ENCODE data around the gene UPK1B.

Gene UPK1B

DNA sequence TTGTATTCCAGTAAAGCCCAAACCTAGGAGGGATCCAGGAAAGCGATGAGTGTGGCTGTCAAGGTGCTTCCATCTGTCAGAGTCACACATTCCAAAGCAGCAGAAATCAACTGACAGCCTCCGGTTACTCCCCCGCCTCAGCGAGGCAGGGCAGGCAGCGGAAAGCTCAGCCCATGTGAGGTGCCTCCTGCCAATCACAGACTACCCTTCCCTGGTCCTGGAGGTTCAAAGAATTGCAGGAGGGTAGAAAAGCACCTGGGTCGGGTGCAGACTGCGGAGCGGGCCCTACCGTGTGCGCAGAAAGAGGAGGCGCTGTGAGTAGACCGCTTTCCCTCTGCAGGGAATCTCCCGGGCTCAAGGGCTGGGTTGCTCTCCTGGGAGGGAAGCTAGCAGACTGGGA, at the start of gene UPK1B:
UPK1B (plus strand) TSS at position 274 of the 400 bp plus-strand sequence. CDS start 13,144 bp downstream, outside the sequence.
- TF ChIP-seq TAF1 (IDR thresholded peaks at IDR 0.05; ENCODE audit: low read depth) (no peak), EGR1 (IDR thresholded peaks at IDR 0.05) (no peak)

- TF ChIP-seq TCF12 (IDR thresholded peaks at IDR 0.05; ENCODE audit: low read depth) (no peak), RAD21 (IDR thresholded peaks at IDR 0.05; ENCODE audit: low read depth) (no peak), NFIC (IDR thresholded peaks at IDR 0.05) (no peak), TAF1 (IDR thresholded peaks at IDR 0.05; ENCODE audit: low read depth) (no peak)
Measured at GRCh38 chr3:119125342-119125741, 48.1 kb upstream of the UPK1B start.

- TF ChIP-seq, protein P1, sequence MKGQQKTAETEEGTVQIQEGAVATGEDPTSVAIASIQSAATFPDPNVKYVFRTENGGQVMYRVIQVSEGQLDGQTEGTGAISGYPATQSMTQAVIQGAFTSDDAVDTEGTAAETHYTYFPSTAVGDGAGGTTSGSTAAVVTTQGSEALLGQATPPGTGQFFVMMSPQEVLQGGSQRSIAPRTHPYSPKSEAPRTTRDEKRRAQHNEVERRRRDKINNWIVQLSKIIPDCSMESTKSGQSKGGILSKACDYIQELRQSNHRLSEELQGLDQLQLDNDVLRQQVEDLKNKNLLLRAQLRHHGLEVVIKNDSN (IDR thresholded peaks at IDR 0.05) = no peak
- TF ChIP-seq EGR1 (IDR thresholded peaks at IDR 0.05) (no peak), TEAD4 (IDR thresholded peaks at IDR 0.05) (no peak), ZBTB7A (IDR thresholded peaks at IDR 0.05; ENCODE audit: low read depth) (no peak), CREB1 (IDR thresholded peaks at IDR 0.05; ENCODE audit: low read depth) (no peak), NFIC (IDR thresholded peaks at IDR 0.05) (no peak)
Measured at GRCh38 chr3:119125742-119126504, 47.5 kb upstream of the UPK1B start.

DNA sequence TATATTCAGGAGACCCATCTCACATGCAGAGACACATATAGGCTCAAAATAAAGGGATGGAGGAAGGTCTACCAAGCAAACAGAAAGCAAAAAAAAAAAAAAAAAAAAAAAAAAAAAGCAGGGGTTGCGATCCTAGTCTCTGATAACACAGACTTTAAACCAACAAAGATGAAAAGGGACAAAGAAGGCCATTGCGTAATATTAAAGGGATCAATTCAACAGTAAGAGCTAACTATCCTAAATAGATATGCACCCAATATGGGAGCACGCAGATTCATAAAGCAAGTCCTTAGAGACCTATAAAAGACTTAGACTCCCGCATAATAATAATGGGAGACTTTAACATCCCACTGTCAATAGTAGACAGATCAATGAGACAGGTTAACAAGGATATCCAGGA, 41.1 kb upstream of the UPK1B start:
- peak; percentile 18; the same call in 1 of the 2 replicates for TF ChIP-seq CEBPB (IDR thresholded peaks at IDR 0.05)

DNA sequence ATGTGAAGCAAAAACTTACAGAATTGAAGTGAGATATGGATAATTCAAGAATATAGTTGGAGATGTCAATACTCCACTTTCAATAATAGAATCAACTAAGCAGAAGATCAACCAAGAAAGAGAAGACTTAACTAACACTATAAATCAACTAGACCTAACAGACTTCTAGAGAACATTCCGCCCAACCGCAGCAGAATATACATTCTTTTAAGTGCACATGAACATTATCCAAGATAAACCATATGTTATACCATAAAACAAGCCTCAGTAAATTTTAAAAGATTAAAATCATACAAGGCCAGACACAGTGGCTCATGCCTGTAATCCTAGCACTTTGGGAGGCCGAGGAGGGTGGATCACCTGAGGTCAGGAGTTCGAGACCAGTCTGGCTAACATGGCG, 32.9 kb upstream of the UPK1B start:
- TF ChIP-seq, protein P1 (IDR thresholded peaks at IDR 0.05) = no peak
- TF ChIP-seq, protein P2, sequence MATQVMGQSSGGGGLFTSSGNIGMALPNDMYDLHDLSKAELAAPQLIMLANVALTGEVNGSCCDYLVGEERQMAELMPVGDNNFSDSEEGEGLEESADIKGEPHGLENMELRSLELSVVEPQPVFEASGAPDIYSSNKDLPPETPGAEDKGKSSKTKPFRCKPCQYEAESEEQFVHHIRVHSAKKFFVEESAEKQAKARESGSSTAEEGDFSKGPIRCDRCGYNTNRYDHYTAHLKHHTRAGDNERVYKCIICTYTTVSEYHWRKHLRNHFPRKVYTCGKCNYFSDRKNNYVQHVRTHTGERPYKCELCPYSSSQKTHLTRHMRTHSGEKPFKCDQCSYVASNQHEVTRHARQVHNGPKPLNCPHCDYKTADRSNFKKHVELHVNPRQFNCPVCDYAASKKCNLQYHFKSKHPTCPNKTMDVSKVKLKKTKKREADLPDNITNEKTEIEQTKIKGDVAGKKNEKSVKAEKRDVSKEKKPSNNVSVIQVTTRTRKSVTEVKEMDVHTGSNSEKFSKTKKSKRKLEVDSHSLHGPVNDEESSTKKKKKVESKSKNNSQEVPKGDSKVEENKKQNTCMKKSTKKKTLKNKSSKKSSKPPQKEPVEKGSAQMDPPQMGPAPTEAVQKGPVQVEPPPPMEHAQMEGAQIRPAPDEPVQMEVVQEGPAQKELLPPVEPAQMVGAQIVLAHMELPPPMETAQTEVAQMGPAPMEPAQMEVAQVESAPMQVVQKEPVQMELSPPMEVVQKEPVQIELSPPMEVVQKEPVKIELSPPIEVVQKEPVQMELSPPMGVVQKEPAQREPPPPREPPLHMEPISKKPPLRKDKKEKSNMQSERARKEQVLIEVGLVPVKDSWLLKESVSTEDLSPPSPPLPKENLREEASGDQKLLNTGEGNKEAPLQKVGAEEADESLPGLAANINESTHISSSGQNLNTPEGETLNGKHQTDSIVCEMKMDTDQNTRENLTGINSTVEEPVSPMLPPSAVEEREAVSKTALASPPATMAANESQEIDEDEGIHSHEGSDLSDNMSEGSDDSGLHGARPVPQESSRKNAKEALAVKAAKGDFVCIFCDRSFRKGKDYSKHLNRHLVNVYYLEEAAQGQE (IDR thresholded peaks at IDR 0.05; ENCODE audit: low read depth) = no peak
- TF ChIP-seq YY1 (IDR thresholded peaks at IDR 0.05; ENCODE audit: low read depth) (no peak), TEAD4 (IDR thresholded peaks at IDR 0.05) (no peak), RAD21 (IDR thresholded peaks at IDR 0.05; ENCODE audit: low read depth) (no peak), CEBPB (IDR thresholded peaks at IDR 0.05) (no peak), TCF12 (IDR thresholded peaks at IDR 0.05; ENCODE audit: low read depth) (no peak), FOXM1 (IDR thresholded peaks at IDR 0.05; ENCODE audit: borderline replicate concordance, low read depth) (no peak), EGR1 (IDR thresholded peaks at IDR 0.05) (no peak), ZBTB7A (IDR thresholded peaks at IDR 0.05; ENCODE audit: low read depth) (no peak), TAF1 (IDR thresholded peaks at IDR 0.05; ENCODE audit: low read depth) (no peak), EP300 (IDR thresholded peaks at IDR 0.05; ENCODE audit: borderline replicate concordance) (no peak), CREB1 (IDR thresholded peaks at IDR 0.05; ENCODE audit: low read depth) (no peak), NFIC (IDR thresholded peaks at IDR 0.05) (no peak)
- TF ChIP-seq, protein P3, sequence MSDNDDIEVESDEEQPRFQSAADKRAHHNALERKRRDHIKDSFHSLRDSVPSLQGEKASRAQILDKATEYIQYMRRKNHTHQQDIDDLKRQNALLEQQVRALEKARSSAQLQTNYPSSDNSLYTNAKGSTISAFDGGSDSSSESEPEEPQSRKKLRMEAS (IDR thresholded peaks at IDR 0.05) = no peak

DNA sequence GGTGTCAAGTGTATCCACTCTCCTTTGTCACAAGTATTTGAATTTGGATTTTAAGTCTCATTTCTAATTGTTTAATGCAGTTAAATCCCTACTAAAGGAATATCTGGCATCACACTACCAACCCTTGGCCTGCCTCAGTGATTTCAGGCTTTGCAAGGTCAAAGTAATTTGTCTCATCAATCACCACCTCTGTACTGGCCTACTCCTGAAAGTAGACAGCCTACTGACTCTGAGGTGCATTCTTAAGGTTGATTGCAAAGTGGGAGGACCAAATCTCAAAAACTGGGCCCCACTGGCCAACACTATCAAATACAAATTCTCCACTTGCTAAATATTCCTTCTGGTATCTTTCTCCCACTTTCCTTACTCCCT, 28.3 kb upstream of the UPK1B start:
- TF ChIP-seq EGR1 (IDR thresholded peaks at IDR 0.05) (no peak), RAD21 (IDR thresholded peaks at IDR 0.05; ENCODE audit: low read depth) (no peak), EP300 (IDR thresholded peaks at IDR 0.05; ENCODE audit: borderline replicate concordance) (no peak), FOXM1 (IDR thresholded peaks at IDR 0.05; ENCODE audit: borderline replicate concordance, low read depth) (no peak), TCF12 (IDR thresholded peaks at IDR 0.05; ENCODE audit: low read depth) (no peak), ZBTB7A (IDR thresholded peaks at IDR 0.05; ENCODE audit: low read depth) (no peak), CREB1 (IDR thresholded peaks at IDR 0.05; ENCODE audit: low read depth) (no peak), CEBPB (IDR thresholded peaks at IDR 0.05) (no peak), TAF1 (IDR thresholded peaks at IDR 0.05; ENCODE audit: low read depth) (no peak), TEAD4 (IDR thresholded peaks at IDR 0.05) (no peak), NFIC (IDR thresholded peaks at IDR 0.05) (no peak), YY1 (IDR thresholded peaks at IDR 0.05; ENCODE audit: low read depth) (no peak)
- TF ChIP-seq, protein P2 (IDR thresholded peaks at IDR 0.05; ENCODE audit: low read depth) = no peak
- TF ChIP-seq, protein P1 (IDR thresholded peaks at IDR 0.05) = no peak
- TF ChIP-seq, protein P3 (IDR thresholded peaks at IDR 0.05) = no peak

All from Ishikawa (cell line).